Measurements from ENCODE around the gene KRTAP10-7.

DNA sequence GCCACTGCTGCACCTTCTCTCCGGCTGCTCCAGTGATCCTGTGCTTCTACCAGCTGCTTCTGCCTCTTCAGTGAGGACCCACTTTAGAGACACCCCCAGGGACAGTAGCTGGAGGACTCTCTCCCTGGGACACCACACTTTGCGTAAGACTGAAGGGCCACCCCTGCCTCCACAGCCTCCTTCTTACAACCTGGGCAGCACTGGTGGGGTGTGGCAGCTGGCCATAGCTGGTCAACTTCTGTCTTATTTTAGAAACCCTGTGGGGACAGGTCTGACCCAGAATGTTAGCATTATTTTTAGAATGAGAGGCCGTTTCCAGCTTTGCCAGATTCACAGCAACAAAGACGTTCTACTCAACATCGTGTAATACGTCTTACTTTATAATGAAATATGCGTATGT is 25.4 kb downstream of the KRTAP10-7 start:
- TF ChIP-seq, protein P1, sequence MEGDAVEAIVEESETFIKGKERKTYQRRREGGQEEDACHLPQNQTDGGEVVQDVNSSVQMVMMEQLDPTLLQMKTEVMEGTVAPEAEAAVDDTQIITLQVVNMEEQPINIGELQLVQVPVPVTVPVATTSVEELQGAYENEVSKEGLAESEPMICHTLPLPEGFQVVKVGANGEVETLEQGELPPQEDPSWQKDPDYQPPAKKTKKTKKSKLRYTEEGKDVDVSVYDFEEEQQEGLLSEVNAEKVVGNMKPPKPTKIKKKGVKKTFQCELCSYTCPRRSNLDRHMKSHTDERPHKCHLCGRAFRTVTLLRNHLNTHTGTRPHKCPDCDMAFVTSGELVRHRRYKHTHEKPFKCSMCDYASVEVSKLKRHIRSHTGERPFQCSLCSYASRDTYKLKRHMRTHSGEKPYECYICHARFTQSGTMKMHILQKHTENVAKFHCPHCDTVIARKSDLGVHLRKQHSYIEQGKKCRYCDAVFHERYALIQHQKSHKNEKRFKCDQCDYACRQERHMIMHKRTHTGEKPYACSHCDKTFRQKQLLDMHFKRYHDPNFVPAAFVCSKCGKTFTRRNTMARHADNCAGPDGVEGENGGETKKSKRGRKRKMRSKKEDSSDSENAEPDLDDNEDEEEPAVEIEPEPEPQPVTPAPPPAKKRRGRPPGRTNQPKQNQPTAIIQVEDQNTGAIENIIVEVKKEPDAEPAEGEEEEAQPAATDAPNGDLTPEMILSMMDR (conservative IDR thresholded peaks at IDR 0.05 in 1 of 2, IDR thresholded peaks at IDR 0.05 in 1 of 2; ENCODE audit: extremely low read depth in 1 of 2, insufficient read depth in 1 of 2, low read depth in 1 of 2, low read length in 2 of 2) = no peak
- no peak for TF ChIP-seq EZH2 (IDR thresholded peaks at IDR 0.05; ENCODE audit: borderline replicate concordance, low read length)

All from mammary epithelial cell (primary cell).